Measurements from ENCODE around the gene CD300H. TPM values are rescaled to one million over a fixed set of nuclear protein-coding genes. Genes with fewer than 3 reads are reported as not detected.

The CD300H gene
- total RNA-seq, 1 experiment from 2014 or later: not detected

- Mint-ChIP-seq H3K27ac (ENCODE audit: unreplicated experiment) (no peak overlapping the region), H3K36me3 (ENCODE audit: insufficient read depth, unreplicated experiment) (no peaks in the 10 kb centered on the region)
These were observed 30.4 kb downstream of the CD300H start for GRCh38 chr17:74536890-74537289.

GRCh38 chr17:74532115-74532514 lies 35.2 kb downstream of the CD300H start:
- H3K27me3 Mint-ChIP-seq (ENCODE audit: unreplicated experiment): peaks cover 79% of the 10 kb centered on the region
- BruUV-seq (replicated peaks): no TSS peak
- no peaks in the 10 kb centered on the region for H3K4me1 Mint-ChIP-seq (ENCODE audit: low read depth, unreplicated experiment)
- DNase-seq: no peak
- intact Hi-C loops (cut with micrococcal nuclease; ENCODE audit: unreplicated experiment): loop anchor here (5.0 kb wide), 1 partner anchor 155 kb away; no protein-coding TSS in a partner anchor
- TF ChIP-seq, protein P1, sequence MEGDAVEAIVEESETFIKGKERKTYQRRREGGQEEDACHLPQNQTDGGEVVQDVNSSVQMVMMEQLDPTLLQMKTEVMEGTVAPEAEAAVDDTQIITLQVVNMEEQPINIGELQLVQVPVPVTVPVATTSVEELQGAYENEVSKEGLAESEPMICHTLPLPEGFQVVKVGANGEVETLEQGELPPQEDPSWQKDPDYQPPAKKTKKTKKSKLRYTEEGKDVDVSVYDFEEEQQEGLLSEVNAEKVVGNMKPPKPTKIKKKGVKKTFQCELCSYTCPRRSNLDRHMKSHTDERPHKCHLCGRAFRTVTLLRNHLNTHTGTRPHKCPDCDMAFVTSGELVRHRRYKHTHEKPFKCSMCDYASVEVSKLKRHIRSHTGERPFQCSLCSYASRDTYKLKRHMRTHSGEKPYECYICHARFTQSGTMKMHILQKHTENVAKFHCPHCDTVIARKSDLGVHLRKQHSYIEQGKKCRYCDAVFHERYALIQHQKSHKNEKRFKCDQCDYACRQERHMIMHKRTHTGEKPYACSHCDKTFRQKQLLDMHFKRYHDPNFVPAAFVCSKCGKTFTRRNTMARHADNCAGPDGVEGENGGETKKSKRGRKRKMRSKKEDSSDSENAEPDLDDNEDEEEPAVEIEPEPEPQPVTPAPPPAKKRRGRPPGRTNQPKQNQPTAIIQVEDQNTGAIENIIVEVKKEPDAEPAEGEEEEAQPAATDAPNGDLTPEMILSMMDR (IDR thresholded peaks at IDR 0.05; ENCODE audit: unreplicated experiment): no peak
- H3K27ac Mint-ChIP-seq (ENCODE audit: unreplicated experiment): no peak overlapping the region
- H3K9me3 Mint-ChIP-seq (ENCODE audit: low read depth, unreplicated experiment): no peaks in the 10 kb centered on the region
- CTCF ChIA-PET: interaction anchor here (1.0 to 2.2 kb wide), 3 partner anchors 137 to 164 kb away, joined by 3 to 16 read pairs (median 5); partner anchors contain the start of gene GPR142
- no peaks in the 10 kb centered on the region for H3K36me3 Mint-ChIP-seq (ENCODE audit: insufficient read depth, unreplicated experiment)
- H3K4me3 Mint-ChIP-seq (ENCODE audit: low read depth, unreplicated experiment): no peak overlapping the region

More at GRCh38 chr17:74536890-74537289, 30.4 kb downstream of the CD300H start:
- Mint-ChIP-seq H3K27me3 (ENCODE audit: unreplicated experiment) (peaks cover 72% of the 10 kb centered on the region), H3K9me3 (ENCODE audit: low read depth, unreplicated experiment) (no peaks in the 10 kb centered on the region), H3K4me1 (ENCODE audit: low read depth, unreplicated experiment) (no peaks in the 10 kb centered on the region), H3K4me3 (ENCODE audit: low read depth, unreplicated experiment) (no peak overlapping the region)
- no TSS peak for BruUV-seq (replicated peaks)
- intact Hi-C loops (cut with micrococcal nuclease; ENCODE audit: unreplicated experiment): no loop called here
- CTCF ChIA-PET: no interaction called here
- TF ChIP-seq, protein P1 (IDR thresholded peaks at IDR 0.05; ENCODE audit: unreplicated experiment): no peak
- DNase-seq: no peak

- intact Hi-C loops (cut with micrococcal nuclease; ENCODE audit: unreplicated experiment): loop anchor here (5.0 kb wide), 1 partner anchor 154 kb away; no protein-coding TSS in a partner anchor
- H3K36me3 Mint-ChIP-seq (ENCODE audit: insufficient read depth, unreplicated experiment): no peaks in the 10 kb centered on the region
- no peak for DNase-seq
- TF ChIP-seq, protein P1 (IDR thresholded peaks at IDR 0.05; ENCODE audit: unreplicated experiment): no peak
- no peak within 1 kb of the TSS for H3K4me3 Mint-ChIP-seq (ENCODE audit: low read depth, unreplicated experiment)
- H3K4me1 Mint-ChIP-seq (ENCODE audit: low read depth, unreplicated experiment): no peaks in the 10 kb centered on the region
- no peaks in the 10 kb centered on the region for H3K9me3 Mint-ChIP-seq (ENCODE audit: low read depth, unreplicated experiment)
- CTCF ChIA-PET: interaction anchor here (0.7 to 2.2 kb wide), 4 partner anchors 152 to 257 kb away, joined by 4 to 16 read pairs (median 4); partner anchors contain the start of gene GPR142
- H3K27me3 Mint-ChIP-seq (ENCODE audit: unreplicated experiment): peaks cover 79% of the 10 kb centered on the region
- no peak within 1 kb of the TSS for H3K27ac Mint-ChIP-seq (ENCODE audit: unreplicated experiment)
- no TSS peak for BruUV-seq (replicated peaks)
These were observed 36.0 kb downstream of the CD300H start, which contains the start of gene CD300LB for GRCh38 chr17:74531231-74531761. Gene CD300LB (minus strand): TSS chr17:74531475. CDS start chr17:74531350, 125 bp downstream.

- TF ChIP-seq, protein P1 (IDR thresholded peaks at IDR 0.05; ENCODE audit: unreplicated experiment): no peak
- DNase-seq: no peak
- intact Hi-C loops (cut with micrococcal nuclease; ENCODE audit: unreplicated experiment): loop anchor here (5.0 kb wide), 1 partner anchor 153 kb away; no protein-coding TSS in a partner anchor
- Mint-ChIP-seq H3K4me3 (ENCODE audit: low read depth, unreplicated experiment) (no peak overlapping the region), H3K36me3 (ENCODE audit: insufficient read depth, unreplicated experiment) (no peaks in the 10 kb centered on the region), H3K27me3 (ENCODE audit: unreplicated experiment) (peaks cover 79% of the 10 kb centered on the region), H3K27ac (ENCODE audit: unreplicated experiment) (no peak overlapping the region), H3K9me3 (ENCODE audit: low read depth, unreplicated experiment) (no peaks in the 10 kb centered on the region), H3K4me1 (ENCODE audit: low read depth, unreplicated experiment) (no peaks in the 10 kb centered on the region)
- BruUV-seq (replicated peaks): no TSS peak
- CTCF ChIA-PET: interaction anchor here (0.7 kb wide), 2 partner anchors 168 to 258 kb away, joined by 4 read pairs; no protein-coding TSS in a partner anchor
These were observed 36.5 kb downstream of the CD300H start for GRCh38 chr17:74530831-74531150.
